ENCODE measurements around the gene MYO3B. TPM values are rescaled to one million over a fixed set of nuclear protein-coding genes. Genes with fewer than 3 reads are reported as not detected.

MYO3B gene
- total RNA-seq, 4 donors from 2014 or later = 0.09 to 9.1 TPM; not detected in 2

DNA sequence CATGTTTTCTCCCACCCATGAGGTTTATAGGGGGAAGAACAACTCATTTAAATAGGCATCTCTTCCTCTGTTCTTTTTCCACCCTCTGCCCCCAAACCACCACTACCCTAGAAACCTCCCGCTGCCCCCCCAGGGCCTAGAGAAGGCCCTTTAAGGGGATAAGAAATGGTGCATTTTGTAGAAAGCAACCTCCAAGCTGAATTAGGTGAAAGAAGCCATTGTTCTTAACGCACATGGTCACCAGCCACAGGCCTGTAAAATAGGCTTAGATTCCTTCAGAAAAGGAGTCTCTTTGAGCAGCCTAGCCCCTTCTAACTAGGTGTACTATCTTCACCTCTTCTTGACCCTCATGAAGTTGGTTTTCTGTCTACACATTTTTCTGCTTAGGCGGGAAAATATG, 418.6 kb downstream of the MYO3B start:
- intact Hi-C loops (cut with DNase I; ENCODE audit: low total_unique reads) = no loop called here
- peak overlapping the region; percentile 77 to 81 for H3K27ac ChIP-seq
- TF ChIP-seq, protein P1, sequence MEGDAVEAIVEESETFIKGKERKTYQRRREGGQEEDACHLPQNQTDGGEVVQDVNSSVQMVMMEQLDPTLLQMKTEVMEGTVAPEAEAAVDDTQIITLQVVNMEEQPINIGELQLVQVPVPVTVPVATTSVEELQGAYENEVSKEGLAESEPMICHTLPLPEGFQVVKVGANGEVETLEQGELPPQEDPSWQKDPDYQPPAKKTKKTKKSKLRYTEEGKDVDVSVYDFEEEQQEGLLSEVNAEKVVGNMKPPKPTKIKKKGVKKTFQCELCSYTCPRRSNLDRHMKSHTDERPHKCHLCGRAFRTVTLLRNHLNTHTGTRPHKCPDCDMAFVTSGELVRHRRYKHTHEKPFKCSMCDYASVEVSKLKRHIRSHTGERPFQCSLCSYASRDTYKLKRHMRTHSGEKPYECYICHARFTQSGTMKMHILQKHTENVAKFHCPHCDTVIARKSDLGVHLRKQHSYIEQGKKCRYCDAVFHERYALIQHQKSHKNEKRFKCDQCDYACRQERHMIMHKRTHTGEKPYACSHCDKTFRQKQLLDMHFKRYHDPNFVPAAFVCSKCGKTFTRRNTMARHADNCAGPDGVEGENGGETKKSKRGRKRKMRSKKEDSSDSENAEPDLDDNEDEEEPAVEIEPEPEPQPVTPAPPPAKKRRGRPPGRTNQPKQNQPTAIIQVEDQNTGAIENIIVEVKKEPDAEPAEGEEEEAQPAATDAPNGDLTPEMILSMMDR (IDR thresholded peaks at IDR 0.05) = no peak
- TF ChIP-seq POLR2A (IDR thresholded peaks at IDR 0.05) = no peak

GRCh38 chr2:170598067-170598395, 420.1 kb downstream of the MYO3B start:
- Histone ChIP-seq H3K27ac (peak overlapping the region; percentile 77 to 81), H3K27me3 (no peaks in the 10 kb centered on the region), H3K4me3 (no peak overlapping the region), H3K36me3 (no peaks in the 10 kb centered on the region), H3K9me3 (no peaks in the 10 kb centered on the region), H3K4me1 (no peaks in the 10 kb centered on the region)
- intact Hi-C loops (cut with DNase I; ENCODE audit: low total_unique reads) = no loop called here
- TF ChIP-seq POLR2A (IDR thresholded peaks at IDR 0.05) = no peak
- TF ChIP-seq, protein P1 (IDR thresholded peaks at IDR 0.05) = no peak
- DNase-seq = peak; percentile 41 to 70

More for the DNA sequence above, 418.6 kb downstream of the MYO3B start:
- no peaks in the 10 kb centered on the region for H3K36me3 ChIP-seq
- no peaks in the 10 kb centered on the region for H3K9me3 ChIP-seq
- no peak for DNase-seq
- H3K4me3 ChIP-seq = no peak overlapping the region
- no peaks in the 10 kb centered on the region for H3K27me3 ChIP-seq
- H3K4me1 ChIP-seq = no peaks in the 10 kb centered on the region

DNA sequence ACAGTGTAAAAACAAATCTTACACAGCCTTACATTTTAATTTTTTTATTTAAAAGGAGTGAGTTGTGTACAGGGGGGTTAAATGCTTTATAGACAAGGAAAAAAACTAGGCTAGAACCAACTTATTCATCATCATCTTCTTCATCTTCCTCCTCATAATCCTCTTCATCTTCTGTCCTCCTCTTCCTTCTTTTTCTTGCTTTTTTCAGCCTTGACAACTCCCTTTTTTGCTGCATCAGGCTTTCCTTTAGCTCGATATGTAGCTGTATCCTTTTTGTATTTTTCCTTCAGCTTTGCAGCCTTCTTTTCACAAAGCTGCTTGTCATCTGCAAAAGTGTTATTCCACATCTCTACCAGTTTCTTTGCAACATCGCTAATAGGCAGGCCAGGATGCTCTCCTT, 423.5 kb downstream of the MYO3B start:
- no peak overlapping the region for H3K27ac ChIP-seq
- intact Hi-C loops (cut with DNase I; ENCODE audit: low total_unique reads) = no loop called here
- TF ChIP-seq, protein P1 (IDR thresholded peaks at IDR 0.05) = no peak
- no peaks in the 10 kb centered on the region for H3K4me1 ChIP-seq
- no peak for DNase-seq
- H3K36me3 ChIP-seq = no peaks in the 10 kb centered on the region
- H3K27me3 ChIP-seq = no peaks in the 10 kb centered on the region
- no peaks in the 10 kb centered on the region for H3K9me3 ChIP-seq
- H3K4me3 ChIP-seq = no peak overlapping the region

DNA sequence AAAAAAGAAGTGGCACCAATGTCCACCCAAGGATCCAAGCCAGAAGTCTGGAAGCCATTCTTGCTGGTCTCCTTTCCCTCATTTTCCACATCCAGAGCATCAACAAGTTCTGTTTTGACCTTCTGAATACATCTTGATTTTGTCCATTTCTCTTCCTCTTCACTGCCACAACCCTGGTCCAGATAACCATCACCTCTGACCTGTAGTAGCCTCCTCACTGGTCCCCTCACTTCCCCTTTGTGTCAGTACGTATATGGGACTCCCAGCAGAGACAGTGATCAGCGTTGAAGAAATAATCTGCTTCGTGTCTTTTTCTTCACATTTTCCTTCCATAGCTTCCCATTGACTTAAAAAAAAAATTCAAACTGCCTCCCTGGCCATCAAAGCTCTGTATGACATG, 427.9 kb downstream of the MYO3B start:
- H3K9me3 ChIP-seq = no peaks in the 10 kb centered on the region
- no peaks in the 10 kb centered on the region for H3K27me3 ChIP-seq
- H3K4me3 ChIP-seq = no peak overlapping the region
- intact Hi-C loops (cut with DNase I; ENCODE audit: low total_unique reads) = no loop called here
- H3K36me3 ChIP-seq = no peaks in the 10 kb centered on the region
- TF ChIP-seq, protein P1 (IDR thresholded peaks at IDR 0.05) = no peak
- TF ChIP-seq POLR2A (IDR thresholded peaks at IDR 0.05) = no peak
- no peak for DNase-seq
- H3K4me1 ChIP-seq = no peaks in the 10 kb centered on the region
- no peak overlapping the region for H3K27ac ChIP-seq

- Histone ChIP-seq H3K4me3 (no peak overlapping the region), H3K9me3 (no peaks in the 10 kb centered on the region), H3K36me3 (no peaks in the 10 kb centered on the region), H3K27ac (no peak overlapping the region), H3K27me3 (no peaks in the 10 kb centered on the region), H3K4me1 (no peaks in the 10 kb centered on the region)
- intact Hi-C loops (cut with DNase I; ENCODE audit: low total_unique reads) = no loop called here
- no peak for TF ChIP-seq POLR2A (IDR thresholded peaks at IDR 0.05)
- TF ChIP-seq, protein P1 (IDR thresholded peaks at IDR 0.05) = no peak
- no peak for DNase-seq
These were observed 429.2 kb downstream of the MYO3B start for GRCh38 chr2:170607171-170607570.

Measured in uterus (tissue), 4 donors.